A549 treated with AZD9567 at 1 μM for 4 hours (cell line): ENCODE data around the gene OPN3. TPM values are rescaled to one million over a fixed set of nuclear protein-coding genes. Genes with fewer than 3 reads are reported as not detected.

Experiments used
- total RNA-seq: library from RNA; stranded (reverse); fragments of 200-300 nt; extraction: Qiagen RNA extraction; gene quantifications from 5 replicates; pipeline ENCODE4 v1.2.3, GENCODE V29; 2022; ENCODE audit not compliant: insufficient read depth

The OPN3 gene
- total RNA-seq: 49.5 to 68.2 TPM (median 55.8 TPM) in 5 replicates

GRCh38 chr1:241640149-241640866 lies at the start of gene OPN3, which contains the start of gene CHML:
Gene OPN3, minus strand, starts transcription at chr1:241640369. Its CDS starts 115 bp downstream, at chr1:241640254.
Gene CHML, minus strand, starts transcription at chr1:241640369. Its CDS starts 4,603 bp downstream, at chr1:241635766.

GRCh38 chr1:241652012-241652411 lies 11.8 kb upstream of the OPN3 start, which contains the start of gene WDR64:
Gene WDR64, plus strand, starts transcription at chr1:241652281. Its CDS starts 204 bp downstream, at chr1:241652485.

Other genes with a start within 250 kb of the OPN3 start
- gene FH, start 120.6 kb downstream of the OPN3 start, total RNA-seq: 87.6 to 92.2 TPM (median 90.4 TPM) in 5 replicates
- 0.53 to 1.6 TPM (median 0.80 TPM) in 4 of 5 replicates, not detected in the other for gene KMO, start 108.0 kb downstream of the OPN3 start, total RNA-seq
- 5.5 to 7.5 TPM (median 7.1 TPM) in 5 replicates for gene CHML, start within 50 bp of the OPN3 start, total RNA-seq
- gene WDR64, start 11.9 kb upstream of the OPN3 start, total RNA-seq: not detected in 5 replicates
- gene EXO1, start 207.8 kb upstream of the OPN3 start, total RNA-seq: 20.6 to 28.6 TPM (median 24.3 TPM) in 5 replicates